HG02938 (cell line): ENCODE measurements around the gene FRS3.

Experiments used
- ATAC-seq: cut with Tn5 transposase; IDR thresholded peaks from one replicate; pipeline ENCODE4 v1.9.1; 2021; ENCODE audit warnings: mild to moderate bottlenecking, moderate library complexity; ENCODE audit not compliant: unreplicated experiment

Gene FRS3

GRCh38 chr6:41744236-41744787 lies 35.4 kb downstream of the FRS3 start:
- no peak for ATAC-seq

- ATAC-seq: no peak
Observed at GRCh38 chr6:41743406-41744235, 36.1 kb downstream of the FRS3 start.

GRCh38 chr6:41741625-41742490 lies 37.8 kb downstream of the FRS3 start:
- ATAC-seq: no peak

- ATAC-seq: no peak
Observed at GRCh38 chr6:41740366-41741162, 39.1 kb downstream of the FRS3 start.

- ATAC-seq: no peak
Observed at GRCh38 chr6:41739041-41739440, 40.7 kb downstream of the FRS3 start.

- ATAC-seq: no peak
Observed at GRCh38 chr6:41737591-41738130, 42.0 kb downstream of the FRS3 start.

GRCh38 chr6:41736800-41737555 lies 42.7 kb downstream of the FRS3 start:
- ATAC-seq: no peak

GRCh38 chr6:41736186-41736733 lies 43.4 kb downstream of the FRS3 start:
- no peak for ATAC-seq

- peak; percentile 39 for ATAC-seq
Observed at GRCh38 chr6:41735427-41736185, 44.1 kb downstream of the FRS3 start, which contains the start of gene TFEB. Gene TFEB, minus strand, starts transcription at chr6:41735608. Its CDS starts 44,395 bp downstream, at chr6:41691213.

GRCh38 chr6:41734666-41735426 lies 44.9 kb downstream of the FRS3 start:
- ATAC-seq: peak; percentile 23

- peak; percentile 37 for ATAC-seq
Observed at GRCh38 chr6:41733707-41734665, 45.7 kb downstream of the FRS3 start.

GRCh38 chr6:41733360-41733706 lies 46.4 kb downstream of the FRS3 start:
- ATAC-seq: no peak

- ATAC-seq: no peak
Observed at GRCh38 chr6:41732591-41733359, 46.9 kb downstream of the FRS3 start.

- no peak for ATAC-seq
Observed at GRCh38 chr6:41732149-41732548, 47.6 kb downstream of the FRS3 start.

- ATAC-seq: no peak
Observed at GRCh38 chr6:41731561-41732086, 48.1 kb downstream of the FRS3 start.
